ENCODE results near the gene SGK1.

Gene SGK1

DNA sequence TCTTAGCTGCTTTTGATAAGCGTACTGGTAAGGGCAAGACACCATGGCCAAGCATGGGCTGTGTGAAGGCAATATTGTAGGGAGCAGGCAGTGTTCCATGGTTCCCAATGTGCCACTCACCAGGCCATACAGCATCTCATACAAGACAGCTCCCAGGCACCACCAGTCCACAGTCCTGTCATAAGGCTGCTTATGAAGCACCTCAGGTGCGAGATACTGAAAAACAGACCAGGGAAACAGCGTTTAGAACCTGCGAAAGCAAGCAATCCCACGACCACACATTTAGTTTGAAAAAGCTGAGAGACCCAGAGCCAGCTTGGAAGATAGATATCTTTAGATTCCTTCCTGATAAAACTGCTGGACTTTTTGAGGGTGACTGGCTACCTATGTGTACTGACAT, 146.4 kb downstream of the SGK1 start:
- no peak for DNase-seq (ENCODE audit: low read depth)

DNA sequence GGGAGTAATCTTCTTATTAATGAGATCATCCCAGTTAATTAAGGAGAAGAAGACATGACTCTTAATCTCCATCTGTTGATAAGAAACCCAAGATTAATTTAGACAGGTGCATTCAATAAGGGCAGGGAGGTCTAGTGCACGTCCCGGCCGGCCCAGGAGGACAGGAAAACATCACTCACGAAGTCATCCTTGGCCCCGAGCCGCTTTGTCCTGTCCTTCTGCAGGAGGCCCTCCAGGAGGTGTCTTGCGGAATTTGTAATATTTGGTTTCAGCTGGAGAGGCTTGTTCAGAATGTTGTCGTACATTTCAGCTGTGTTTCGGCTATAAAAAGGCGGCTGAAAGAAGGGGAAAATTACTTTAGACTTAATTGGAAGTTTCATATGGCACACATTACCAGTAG, 147.1 kb downstream of the SGK1 start:
- no peak for DNase-seq (ENCODE audit: low read depth)

- DNase-seq (ENCODE audit: low read depth), result no peak
These were observed 147.9 kb downstream of the SGK1 start for GRCh38 chr6:134169871-134170486.

GRCh38 chr6:134168590-134169208, 149.2 kb downstream of the SGK1 start:
- DNase-seq (ENCODE audit: low read depth), result no peak

DNA sequence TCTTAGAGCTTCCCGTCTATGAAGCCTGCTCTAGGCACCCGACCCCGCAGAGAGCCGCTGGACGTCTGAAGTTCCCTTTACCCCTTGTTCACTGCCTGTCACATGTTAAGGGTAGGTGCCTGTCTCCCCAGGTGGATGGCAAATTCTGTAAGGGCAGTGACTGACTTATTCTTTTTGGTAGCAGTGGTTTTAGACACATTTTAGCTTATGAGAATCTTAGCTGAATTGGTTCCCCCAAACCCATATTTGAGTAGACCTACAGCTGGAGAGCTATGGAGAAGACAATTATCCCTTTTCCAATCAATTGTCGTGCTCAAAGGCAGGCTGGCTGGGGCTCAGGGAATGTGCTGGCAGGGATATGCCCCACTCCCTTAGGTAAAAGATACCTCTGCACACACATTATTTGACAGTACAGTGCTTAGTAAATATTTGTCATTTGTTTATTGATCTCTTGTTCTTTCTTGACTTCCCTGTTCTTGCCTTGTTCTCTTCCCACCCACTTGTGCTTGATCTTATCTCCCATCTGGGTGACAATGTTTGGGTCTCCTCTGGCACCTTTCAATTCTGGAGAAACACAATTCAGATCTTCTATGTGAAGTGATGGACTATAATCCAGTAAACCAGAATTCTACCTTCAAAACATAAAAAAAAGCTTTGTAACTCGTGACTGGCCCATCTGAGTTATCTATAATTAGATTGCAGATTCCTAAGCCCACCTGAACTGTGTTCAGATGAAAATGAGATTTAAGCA, 151.2 kb downstream of the SGK1 start:
- DNase-seq (ENCODE audit: low read depth), result no peak

DNA sequence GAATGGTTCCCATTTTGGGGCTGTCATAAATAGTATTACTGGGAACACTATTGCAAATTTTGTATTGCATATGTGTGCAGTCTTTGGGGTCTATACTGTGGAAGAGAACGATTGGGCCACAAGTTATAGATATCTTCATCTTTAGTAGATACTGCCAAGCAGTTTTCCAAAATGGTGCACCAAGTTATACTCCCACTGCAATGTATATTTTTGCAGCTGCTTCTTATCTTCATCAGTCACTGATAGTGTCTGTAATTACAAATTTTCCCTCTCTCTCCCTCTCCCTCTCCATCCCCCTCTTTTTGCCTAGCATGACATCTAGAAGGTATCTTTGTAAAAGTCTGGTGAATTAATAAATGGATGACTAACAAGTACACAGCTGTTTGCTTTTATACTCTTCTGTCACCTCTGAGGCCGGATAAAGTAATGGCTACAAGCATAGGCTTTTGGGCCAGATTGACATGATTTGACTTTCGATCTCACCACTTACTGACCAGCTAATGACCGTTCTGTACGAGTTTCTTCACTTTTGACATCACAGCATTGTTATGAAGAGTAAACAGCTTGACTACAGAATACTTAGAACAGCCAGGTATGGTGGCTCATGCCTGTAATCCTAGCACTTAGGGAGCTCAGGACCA, 152.2 kb downstream of the SGK1 start:
- DNase-seq (ENCODE audit: low read depth), result no peak

DNA sequence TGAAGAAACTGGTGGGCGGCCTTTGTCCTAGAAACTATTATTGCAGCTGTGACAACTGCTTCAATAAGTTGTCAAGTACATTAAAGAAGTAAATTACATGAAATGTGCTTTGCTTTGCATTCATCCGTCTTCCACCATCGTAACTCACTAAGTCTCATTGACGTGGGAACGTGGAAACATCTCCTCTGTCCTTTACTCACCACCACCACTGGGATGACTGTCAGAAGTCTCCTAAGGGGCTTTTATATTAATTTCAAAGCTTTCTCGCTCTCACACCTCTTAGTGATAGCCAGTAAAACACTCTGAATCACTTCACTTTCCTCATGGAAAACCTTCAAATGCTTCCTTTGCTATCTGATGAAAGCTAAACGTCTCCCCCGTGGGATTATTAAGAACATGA, 153.6 kb downstream of the SGK1 start:
- no peak for DNase-seq (ENCODE audit: low read depth)

DNA sequence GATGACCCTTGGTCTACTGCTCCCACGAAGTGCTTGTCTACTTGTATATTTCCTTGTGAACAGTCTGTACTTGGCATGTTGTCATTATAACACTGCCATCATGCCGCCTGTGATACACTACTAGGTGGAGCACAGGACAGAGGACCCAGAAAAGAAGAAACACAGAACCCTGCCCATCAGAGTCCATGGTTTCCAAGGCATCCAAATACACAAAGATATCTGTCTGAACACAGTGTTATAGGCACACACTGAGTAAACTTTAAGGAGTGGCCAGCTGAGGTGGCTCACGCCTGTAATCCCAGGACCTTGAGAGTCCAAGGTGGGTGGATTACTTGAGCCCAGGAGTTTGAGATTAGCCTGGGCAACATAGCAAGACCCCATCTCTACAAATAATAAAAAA, 155.0 kb downstream of the SGK1 start:
- DNase-seq (ENCODE audit: low read depth), result no peak

- DNase-seq (ENCODE audit: low read depth), result no peak
These were observed 156.9 kb downstream of the SGK1 start for GRCh38 chr6:134161041-134161440.

- DNase-seq (ENCODE audit: low read depth), result no peak
These were observed 165.0 kb downstream of the SGK1 start for GRCh38 chr6:134152767-134153485.

- DNase-seq (ENCODE audit: low read depth), result no peak
These were observed 169.3 kb downstream of the SGK1 start for GRCh38 chr6:134148566-134148965.

DNA sequence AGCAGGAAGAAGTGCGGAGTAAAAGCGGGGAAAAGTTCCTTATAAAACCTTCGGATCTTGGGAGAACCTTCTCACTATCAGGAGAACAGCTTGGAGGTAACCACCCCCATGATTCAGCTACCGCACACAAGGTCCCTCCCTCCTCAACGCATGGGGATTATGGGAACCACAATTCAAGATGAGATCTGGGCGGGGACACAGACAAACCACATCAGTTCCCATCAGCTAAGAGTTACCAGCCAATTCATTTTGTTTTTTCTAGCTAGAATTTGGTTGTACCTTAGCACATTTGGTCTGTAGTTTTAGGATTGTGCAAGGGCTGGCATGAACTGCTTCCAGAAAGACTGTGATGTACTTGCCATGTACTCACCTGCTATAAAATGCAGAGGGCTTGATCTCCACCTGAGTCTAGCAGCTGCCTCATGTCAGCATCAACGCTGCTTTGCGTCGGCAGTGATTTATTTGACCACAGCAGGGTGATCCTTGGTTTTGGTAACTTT, 170.8 kb downstream of the SGK1 start:
- DNase-seq (ENCODE audit: low read depth), result no peak

DNA sequence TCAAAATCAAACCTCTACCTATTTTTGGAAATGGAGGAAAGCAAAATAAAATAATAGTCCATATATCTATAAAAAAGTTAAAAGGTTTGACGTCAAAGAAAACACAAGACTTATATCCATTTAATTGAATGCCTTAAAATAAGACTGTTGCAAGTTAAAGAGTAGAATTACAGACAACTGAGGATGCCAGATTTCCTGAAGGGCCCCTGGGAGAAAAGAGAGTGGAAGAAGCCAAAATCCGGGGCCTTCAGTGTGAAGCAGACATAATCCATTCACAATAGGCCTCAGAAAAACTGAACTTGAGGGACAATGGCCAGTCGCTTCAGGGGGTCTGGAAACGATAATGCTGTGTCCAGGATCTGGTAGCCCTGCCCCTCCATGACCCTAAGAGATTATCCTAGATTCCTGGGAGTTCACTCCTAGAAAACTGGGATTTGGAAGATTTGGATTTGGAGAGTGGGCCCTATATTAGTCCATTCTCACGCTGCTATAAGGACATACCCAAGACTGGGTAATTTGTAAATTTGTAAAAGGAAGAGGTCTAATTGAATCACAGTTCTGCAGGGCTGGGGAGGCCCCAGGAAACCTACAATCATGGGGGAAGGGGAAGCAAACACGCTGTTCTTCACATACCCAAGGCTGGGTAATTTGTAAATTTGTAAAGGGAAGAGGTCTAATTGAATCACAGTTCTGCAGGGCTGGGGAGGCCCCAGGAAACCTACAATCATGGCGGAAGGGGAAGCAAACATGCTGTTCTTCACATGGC, 171.5 kb downstream of the SGK1 start:
- no peak for DNase-seq (ENCODE audit: low read depth)

GRCh38 chr6:134145786-134146185, 172.1 kb downstream of the SGK1 start:
- DNase-seq (ENCODE audit: low read depth), result no peak

DNA sequence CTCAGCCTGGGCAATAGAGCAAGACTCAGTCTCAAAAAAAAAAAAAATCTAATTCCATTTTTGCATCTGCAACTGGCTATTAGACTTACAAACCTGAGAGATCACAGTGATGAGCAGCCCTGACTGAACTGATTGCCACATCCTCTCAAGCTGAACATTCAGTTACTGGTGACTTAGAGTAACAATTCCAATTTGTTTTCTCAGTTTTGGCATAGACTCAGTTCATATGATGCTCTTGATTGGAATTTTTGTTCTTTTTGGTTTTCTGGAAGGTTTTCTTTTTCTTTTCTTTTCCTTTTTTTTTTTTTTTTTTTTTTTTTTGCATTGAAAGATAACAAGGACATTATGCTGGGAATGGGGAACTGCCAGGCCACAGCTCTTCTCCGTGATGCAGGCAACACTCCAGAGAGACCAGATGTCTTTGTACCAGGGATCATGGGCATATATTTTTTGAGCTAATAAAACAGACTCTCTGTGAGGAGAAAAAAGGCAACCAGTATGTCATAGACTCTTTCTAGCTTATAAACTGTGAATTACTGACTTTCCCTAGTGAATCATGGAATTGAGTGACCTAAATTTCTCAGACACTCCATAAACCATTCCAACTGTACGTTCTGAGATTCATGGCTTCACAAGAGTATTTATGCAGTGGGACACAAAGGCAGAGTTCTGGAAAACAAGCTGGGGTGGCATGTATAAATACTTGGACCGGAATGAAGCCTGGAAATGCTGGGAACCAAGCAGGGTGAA, 179.5 kb downstream of the SGK1 start:
- no peak for DNase-seq (ENCODE audit: low read depth)

DNA sequence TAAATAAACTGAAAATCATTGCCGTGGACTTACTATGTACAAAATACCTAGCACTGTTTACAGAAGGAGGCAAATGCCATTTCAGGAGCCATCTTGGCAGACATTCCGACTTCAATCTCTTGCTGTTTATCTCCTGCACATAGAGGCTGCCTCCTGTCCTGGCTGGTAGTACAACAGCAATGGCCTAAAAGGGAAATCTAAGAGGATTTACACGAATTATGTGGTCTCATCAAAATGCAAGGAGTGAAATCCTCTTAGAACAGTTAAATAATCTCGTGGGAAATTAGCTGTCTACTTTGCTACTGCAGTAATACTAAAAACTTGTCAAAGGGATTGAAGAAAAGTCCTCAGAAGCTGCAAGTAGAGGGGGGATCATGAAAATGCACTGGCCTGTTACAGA, 183.3 kb downstream of the SGK1 start:
- no peak for DNase-seq (ENCODE audit: low read depth)

- DNase-seq (ENCODE audit: low read depth), result no peak
These were observed 185.3 kb downstream of the SGK1 start for GRCh38 chr6:134132494-134133141.

GRCh38 chr6:134131530-134132139, 186.3 kb downstream of the SGK1 start:
- no peak for DNase-seq (ENCODE audit: low read depth)

DNA sequence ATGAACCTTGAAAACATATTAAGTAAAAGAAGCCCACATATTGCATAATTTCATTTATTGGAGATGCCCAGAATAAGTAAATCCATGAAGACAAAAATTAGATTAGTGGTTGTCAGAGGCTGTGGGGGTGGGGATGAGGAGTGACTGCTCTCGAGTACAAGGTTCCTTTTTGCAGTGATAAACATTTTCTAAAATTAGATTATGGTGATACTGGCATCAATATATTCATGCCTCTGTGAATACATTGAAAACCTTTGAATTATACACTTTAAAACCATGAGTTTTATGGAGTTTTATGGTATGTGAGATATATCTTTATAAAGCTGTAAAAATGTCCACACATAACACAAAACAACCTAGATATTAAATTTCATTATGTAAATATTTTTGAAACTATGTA, 189.8 kb downstream of the SGK1 start:
- DNase-seq (ENCODE audit: low read depth), result no peak
